Measurements from ENCODE around the gene NKX2-4. TPM values are rescaled to one million over a fixed set of nuclear protein-coding genes. Genes with fewer than 3 reads are reported as not detected.
A peak's percentile ranks its signal among the peaks of the same experiment; 100 is the strongest.

Gene NKX2-4
- total RNA-seq: not detected

DNA sequence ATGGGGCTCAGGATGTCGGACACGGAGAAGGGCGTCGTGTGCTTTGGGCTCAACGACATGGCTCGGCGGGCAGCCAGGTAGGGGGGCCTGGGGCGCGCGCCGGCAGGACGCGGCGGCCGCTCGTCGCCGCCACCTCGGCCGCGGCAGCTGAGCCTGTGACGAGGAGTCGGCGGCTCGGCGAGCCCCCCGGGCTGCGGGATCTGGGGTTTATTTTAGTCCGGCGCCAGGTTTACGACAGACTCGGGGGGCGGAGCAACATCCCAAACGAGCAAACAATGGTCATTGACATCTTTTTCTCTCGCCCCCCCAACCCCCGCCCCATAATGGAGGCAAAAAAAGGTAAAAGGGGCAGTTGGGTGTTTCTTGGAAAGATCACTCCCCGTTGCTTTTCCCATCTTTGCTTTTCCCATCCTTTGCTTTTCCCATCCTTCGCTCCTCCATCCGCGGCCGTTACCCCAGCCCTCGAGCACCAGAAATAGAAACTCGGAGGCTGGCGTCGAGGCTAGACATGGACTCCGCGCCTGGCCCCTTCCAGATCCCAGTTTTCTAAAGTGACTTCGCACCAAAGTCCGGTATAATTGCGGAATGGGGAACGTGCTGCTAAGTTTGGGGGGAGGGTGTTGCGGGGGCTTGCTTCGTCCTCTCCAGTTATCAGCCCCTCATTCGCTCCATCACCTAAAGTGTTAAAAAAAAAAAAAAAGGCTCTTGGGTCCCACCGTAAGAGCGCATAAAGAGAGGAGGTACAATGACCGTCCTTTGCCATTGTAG, at the start of gene NKX2-4:
TSS of gene NKX2-4 (minus strand) at position 186 of the 768 bp plus-strand sequence. CDS start at position 59, 127 bp downstream.
- H3K27me3 ChIP-seq: peaks cover 99% of the 10 kb centered on the region
- peaks cover 0 to 25% (median 6%) of the 10 kb centered on the region in 3 donors for H3K4me1 ChIP-seq
- 8 to 12% methylated on average over 15 of the region's 57 CpGs for WGBS, 2 donors (ENCODE audit: low coverage in 1 of 2)
- H3K36me3 ChIP-seq: no peaks in the 10 kb centered on the region
- peaks cover 0 to 7% (median 0%) of the 10 kb centered on the region in 3 donors for H3K9me3 ChIP-seq
- no peak for ATAC-seq
- TF ChIP-seq POLR2A (IDR thresholded peaks at IDR 0.05): no peak
- TF ChIP-seq EP300 (IDR thresholded peaks at IDR 0.05): no peak
- TF ChIP-seq, protein P1, sequence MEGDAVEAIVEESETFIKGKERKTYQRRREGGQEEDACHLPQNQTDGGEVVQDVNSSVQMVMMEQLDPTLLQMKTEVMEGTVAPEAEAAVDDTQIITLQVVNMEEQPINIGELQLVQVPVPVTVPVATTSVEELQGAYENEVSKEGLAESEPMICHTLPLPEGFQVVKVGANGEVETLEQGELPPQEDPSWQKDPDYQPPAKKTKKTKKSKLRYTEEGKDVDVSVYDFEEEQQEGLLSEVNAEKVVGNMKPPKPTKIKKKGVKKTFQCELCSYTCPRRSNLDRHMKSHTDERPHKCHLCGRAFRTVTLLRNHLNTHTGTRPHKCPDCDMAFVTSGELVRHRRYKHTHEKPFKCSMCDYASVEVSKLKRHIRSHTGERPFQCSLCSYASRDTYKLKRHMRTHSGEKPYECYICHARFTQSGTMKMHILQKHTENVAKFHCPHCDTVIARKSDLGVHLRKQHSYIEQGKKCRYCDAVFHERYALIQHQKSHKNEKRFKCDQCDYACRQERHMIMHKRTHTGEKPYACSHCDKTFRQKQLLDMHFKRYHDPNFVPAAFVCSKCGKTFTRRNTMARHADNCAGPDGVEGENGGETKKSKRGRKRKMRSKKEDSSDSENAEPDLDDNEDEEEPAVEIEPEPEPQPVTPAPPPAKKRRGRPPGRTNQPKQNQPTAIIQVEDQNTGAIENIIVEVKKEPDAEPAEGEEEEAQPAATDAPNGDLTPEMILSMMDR (IDR thresholded peaks at IDR 0.05): no peak
- no peak for TF ChIP-seq POLR2AphosphoS5 (IDR thresholded peaks at IDR 0.05)
- H3K4me3 ChIP-seq: peak within 1 kb of the TSS in 1 of 2 donors; percentile 35
- no peak within 1 kb of the TSS for H3K27ac ChIP-seq

DNA sequence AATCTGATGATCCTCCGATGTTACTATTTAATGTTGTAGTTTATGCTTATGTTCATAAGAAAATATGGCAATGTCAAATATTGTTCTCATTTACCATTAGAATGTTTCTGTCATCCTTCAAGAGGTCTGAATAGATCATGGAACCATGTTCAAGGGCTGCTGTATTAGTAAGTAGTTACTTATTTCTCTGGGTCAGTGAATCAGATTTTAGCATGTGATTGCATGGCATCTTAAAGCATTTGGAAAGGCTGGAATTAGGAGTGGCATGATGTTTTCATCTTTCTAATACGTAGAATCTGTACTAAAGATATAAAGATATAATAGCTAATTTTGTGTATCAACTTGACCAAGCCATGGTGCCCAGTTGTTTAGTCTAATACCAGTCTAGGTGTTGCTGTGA, 40.5 kb upstream of the NKX2-4 start:
- H3K9me3 ChIP-seq: no peaks in the 10 kb centered on the region
- peaks cover 20% of the 10 kb centered on the region for H3K27me3 ChIP-seq
- no peak overlapping the region for H3K4me3 ChIP-seq
- H3K36me3 ChIP-seq: no peaks in the 10 kb centered on the region
- ATAC-seq: no peak
- no peaks in the 10 kb centered on the region for H3K4me1 ChIP-seq
- no peak overlapping the region for H3K27ac ChIP-seq
- TF ChIP-seq POLR2A (IDR thresholded peaks at IDR 0.05) (no peak), POLR2AphosphoS5 (IDR thresholded peaks at IDR 0.05) (no peak), EP300 (IDR thresholded peaks at IDR 0.05) (no peak)
- TF ChIP-seq, protein P1 (IDR thresholded peaks at IDR 0.05): no peak
- WGBS, 2 donors (ENCODE audit: low coverage in 1 of 2): 87 to 88% methylated on average over 2 of the region's 2 CpGs

DNA sequence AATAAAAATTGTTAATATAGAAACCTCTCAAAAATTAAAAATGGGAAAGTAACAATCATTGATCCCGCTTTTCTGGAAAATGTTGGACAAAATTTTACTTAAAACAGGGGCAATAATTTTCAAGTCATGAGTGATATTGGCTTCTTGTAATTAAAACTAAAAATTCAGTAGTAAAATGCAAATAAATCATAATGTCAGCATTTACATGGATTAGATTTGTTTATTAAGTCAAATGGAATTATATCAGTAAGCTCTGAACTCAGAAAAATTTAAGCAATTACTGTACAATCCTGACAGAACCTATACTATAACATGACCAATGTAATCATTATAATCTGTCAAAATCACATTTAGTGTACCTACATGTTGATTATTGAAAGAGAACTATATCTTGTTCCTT, 39.9 kb upstream of the NKX2-4 start:
- H3K4me1 ChIP-seq: no peaks in the 10 kb centered on the region
- no peak overlapping the region for H3K4me3 ChIP-seq
- TF ChIP-seq POLR2A (IDR thresholded peaks at IDR 0.05): no peak
- TF ChIP-seq POLR2AphosphoS5 (IDR thresholded peaks at IDR 0.05): no peak
- TF ChIP-seq EP300 (IDR thresholded peaks at IDR 0.05): no peak
- TF ChIP-seq, protein P1 (IDR thresholded peaks at IDR 0.05): no peak
- ATAC-seq: no peak
- H3K27ac ChIP-seq: no peak overlapping the region
- H3K36me3 ChIP-seq: no peaks in the 10 kb centered on the region
- H3K9me3 ChIP-seq: no peaks in the 10 kb centered on the region
- peaks cover 23% of the 10 kb centered on the region for H3K27me3 ChIP-seq
- WGBS, 2 donors (ENCODE audit: low coverage in 1 of 2): 80 to 84% methylated on average over 1 of the region's 1 CpG

DNA sequence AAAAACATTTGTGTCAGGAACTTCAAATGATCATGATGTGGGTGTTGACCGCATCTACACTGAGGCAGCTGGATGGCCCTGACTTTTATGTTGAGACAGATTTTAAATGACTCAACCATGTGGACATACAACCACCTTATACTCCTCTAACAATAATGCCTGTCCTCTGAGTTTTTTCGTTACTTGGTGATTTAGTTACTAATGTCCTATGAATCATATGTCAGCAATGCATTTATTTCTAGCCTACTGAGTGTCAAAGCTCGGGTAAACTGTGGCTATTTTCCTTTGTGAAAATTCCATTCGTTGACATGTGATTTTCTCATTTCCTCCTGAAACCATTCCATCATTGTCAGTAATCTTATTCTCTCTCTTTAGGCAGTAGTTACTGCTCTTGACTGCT, 38.9 kb upstream of the NKX2-4 start:
- Histone ChIP-seq H3K9me3 (no peaks in the 10 kb centered on the region), H3K36me3 (no peaks in the 10 kb centered on the region), H3K27me3 (peaks cover 23% of the 10 kb centered on the region), H3K27ac (no peak overlapping the region), H3K4me1 (no peaks in the 10 kb centered on the region), H3K4me3 (no peak overlapping the region)
- 27 to 47% methylated on average over 3 to 4 of the region's 4 CpGs for WGBS, 2 donors (ENCODE audit: low coverage in 1 of 2)
- no peak for ATAC-seq
- no peak for TF ChIP-seq POLR2AphosphoS5 (IDR thresholded peaks at IDR 0.05)

DNA sequence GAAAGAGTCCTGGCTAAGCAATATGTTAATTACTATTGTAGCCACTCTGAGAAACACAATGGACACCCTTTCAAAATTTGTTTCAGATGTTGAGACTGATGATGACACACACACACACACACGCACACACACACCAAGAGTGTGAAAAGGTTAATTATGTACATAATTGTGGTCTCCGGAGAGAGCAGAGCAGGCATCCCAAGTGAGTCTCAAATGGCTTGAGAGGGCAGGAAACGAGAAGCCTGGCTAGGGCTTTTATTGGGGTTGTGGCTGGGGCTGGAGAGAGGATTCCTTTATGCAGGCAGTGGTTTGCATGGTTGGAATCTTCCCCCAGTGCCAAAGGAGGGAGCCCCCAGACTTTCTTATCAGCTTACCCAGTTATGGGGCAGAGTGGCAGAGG, 38.2 kb upstream of the NKX2-4 start:
- ATAC-seq: no peak
- H3K4me1 ChIP-seq: no peaks in the 10 kb centered on the region
- no peak overlapping the region for H3K27ac ChIP-seq
- no peak overlapping the region for H3K4me3 ChIP-seq
- 39% methylated on average over 3 of the region's 3 CpGs; no CpG with 5 or more reads in 1 of the 2 donors for WGBS, 2 donors (ENCODE audit: low coverage in 1 of 2)
- no peaks in the 10 kb centered on the region for H3K9me3 ChIP-seq
- peaks cover 23% of the 10 kb centered on the region for H3K27me3 ChIP-seq
- TF ChIP-seq POLR2A (IDR thresholded peaks at IDR 0.05): no peak
- no peak for TF ChIP-seq EP300 (IDR thresholded peaks at IDR 0.05)
- TF ChIP-seq, protein P1 (IDR thresholded peaks at IDR 0.05): no peak
- no peaks in the 10 kb centered on the region for H3K36me3 ChIP-seq

Measured in gastroesophageal sphincter (tissue), 4 donors.